Tibial nerve (tissue), 4 donors: ENCODE measurements around the gene GIPC2. TPM values are rescaled to one million over a fixed set of nuclear protein-coding genes. Genes with fewer than 3 reads are reported as not detected.

Experiments
- DNase-seq, 2 donors: peaks; one replicate each; pipeline ENCODE4 v3.0.0-alpha.2; 2019; ENCODE audit warnings: low spot score in 2 of 2
- H3K27ac ChIP-seq, 4 donors: fragments of 200-600 bp; sonication (generic) in 3 of 4; one replicate each; pipeline ENCODE4 v1.5.1; 2017 to 2019; ENCODE audit warnings: mild to moderate bottlenecking in 1 of 4
- H3K27me3 ChIP-seq, 2 donors: fragments of 200-600 bp; sonication (generic) in 1 of 2; one replicate each; pipeline versions ENCODE4 v1.5.1 to v1.6.0; 2017 to 2019
- H3K36me3 ChIP-seq, 3 donors: fragments of 200-600 bp; sonication (generic); one replicate each; pipeline ENCODE4 v1.5.1; 2018 to 2019
- H3K4me1 ChIP-seq, 4 donors: fragments of 200-600 bp; sonication (generic) in 3 of 4; one replicate each; pipeline ENCODE4 v1.5.1; 2017 to 2019
- H3K4me3 ChIP-seq, 4 donors: fragments of 200-600 bp; sonication (generic) in 3 of 4; one replicate each; pipeline ENCODE4 v1.5.1; 2017 to 2019; ENCODE audit warnings: mild to moderate bottlenecking in 1 of 4, moderate library complexity in 1 of 4
- H3K9me3 ChIP-seq, 4 donors: fragments of 200-600 bp; sonication (generic) in 3 of 4; one replicate each; pipeline ENCODE4 v1.5.1; 2017 to 2019
- EP300 ChIP-seq, 2 donors: sonication (generic); formaldehyde crosslinking; IDR thresholded peaks; one replicate each; pipeline ENCODE4 v1.6.1; 2017; ENCODE audit warnings: antibody characterized with exemption in 2 of 2, mild to moderate bottlenecking in 1 of 2
- POLR2A ChIP-seq, 2 donors: fragments of 450-650 bp; IDR thresholded peaks; one replicate each; pipeline ENCODE4 v1.6.1; 2017; ENCODE audit warnings: antibody characterized with exemption in 2 of 2, mild to moderate bottlenecking in 2 of 2, moderate library complexity in 2 of 2
- WGBS, 2 donors: methylation state at CpG; one replicate each; pipeline ENCODE4 v1.1.5; 2018; 5-methylcytosine and 5-hydroxymethylcytosine counted together
- total RNA-seq, 4 donors: library from RNA; depleted of rRNA; stranded (reverse); fragments of >200 nt; gene quantifications; one replicate each; pipeline ENCODE4 v1.1.0, GENCODE V29; 2016
- TF ChIP-seq, protein P1 (sequence below), 5 experiments: fragments of 200-600 bp in 3 of 5; fragments of 450-650 bp in 2 of 5; sonication (generic) in 3 of 5; IDR thresholded peaks; one replicate each; pipeline ENCODE4 v1.5.1; 2016 to 2019; ENCODE audit warnings: antibody characterized with exemption in 5 of 5, mild to moderate bottlenecking in 3 of 5, moderate library complexity in 2 of 5

The GIPC2 gene
- total RNA-seq, 4 donors from 2014 or later: 2.1 to 6.9 (median 3.7) TPM

GRCh38 chr1:78153092-78153736 is 107.4 kb downstream of the GIPC2 start:
- no peak for DNase-seq
- H3K4me3 ChIP-seq: no peak overlapping the region
- no peaks in the 10 kb centered on the region for H3K4me1 ChIP-seq
- no peak for TF ChIP-seq EP300 (IDR thresholded peaks at IDR 0.05)
- no peak for TF ChIP-seq POLR2A (IDR thresholded peaks at IDR 0.05)
- TF ChIP-seq, protein P1, sequence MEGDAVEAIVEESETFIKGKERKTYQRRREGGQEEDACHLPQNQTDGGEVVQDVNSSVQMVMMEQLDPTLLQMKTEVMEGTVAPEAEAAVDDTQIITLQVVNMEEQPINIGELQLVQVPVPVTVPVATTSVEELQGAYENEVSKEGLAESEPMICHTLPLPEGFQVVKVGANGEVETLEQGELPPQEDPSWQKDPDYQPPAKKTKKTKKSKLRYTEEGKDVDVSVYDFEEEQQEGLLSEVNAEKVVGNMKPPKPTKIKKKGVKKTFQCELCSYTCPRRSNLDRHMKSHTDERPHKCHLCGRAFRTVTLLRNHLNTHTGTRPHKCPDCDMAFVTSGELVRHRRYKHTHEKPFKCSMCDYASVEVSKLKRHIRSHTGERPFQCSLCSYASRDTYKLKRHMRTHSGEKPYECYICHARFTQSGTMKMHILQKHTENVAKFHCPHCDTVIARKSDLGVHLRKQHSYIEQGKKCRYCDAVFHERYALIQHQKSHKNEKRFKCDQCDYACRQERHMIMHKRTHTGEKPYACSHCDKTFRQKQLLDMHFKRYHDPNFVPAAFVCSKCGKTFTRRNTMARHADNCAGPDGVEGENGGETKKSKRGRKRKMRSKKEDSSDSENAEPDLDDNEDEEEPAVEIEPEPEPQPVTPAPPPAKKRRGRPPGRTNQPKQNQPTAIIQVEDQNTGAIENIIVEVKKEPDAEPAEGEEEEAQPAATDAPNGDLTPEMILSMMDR (IDR thresholded peaks at IDR 0.05): no peak
- H3K36me3 ChIP-seq: no peaks in the 10 kb centered on the region
- H3K9me3 ChIP-seq: no peaks in the 10 kb centered on the region
- WGBS, 2 donors: 61 to 65% methylated on average over 4 of the region's 4 CpGs
- no peak overlapping the region for H3K27ac ChIP-seq
- H3K27me3 ChIP-seq: no peaks in the 10 kb centered on the region

DNA sequence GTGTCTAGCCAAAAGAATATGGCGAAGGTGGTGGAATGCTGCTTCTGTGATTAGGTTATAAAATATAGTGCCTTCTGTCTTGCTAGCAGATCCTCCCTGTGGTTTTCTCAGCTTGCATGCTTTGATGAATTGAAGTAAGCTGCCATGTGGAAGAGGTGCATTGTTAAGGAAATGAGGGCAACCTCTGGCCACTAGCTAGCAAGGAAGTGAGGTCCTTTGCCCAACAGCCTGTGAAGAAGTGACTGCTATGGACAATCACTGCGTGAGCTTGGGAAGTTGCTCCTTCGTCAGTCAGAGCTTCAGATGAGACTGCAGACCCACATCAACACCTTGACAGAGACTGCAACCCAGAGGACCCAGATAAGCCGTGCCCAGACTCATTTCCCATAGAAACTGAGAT is 109.4 kb downstream of the GIPC2 start:
- WGBS, 2 donors: 80 to 86% methylated on average over 4 of the region's 4 CpGs
- DNase-seq: no peak
- TF ChIP-seq, protein P1 (IDR thresholded peaks at IDR 0.05): no peak
- TF ChIP-seq EP300 (IDR thresholded peaks at IDR 0.05) (no peak), POLR2A (IDR thresholded peaks at IDR 0.05) (no peak)

GRCh38 chr1:78156805-78157521 is 111.2 kb downstream of the GIPC2 start:
- TF ChIP-seq EP300 (IDR thresholded peaks at IDR 0.05) (no peak), POLR2A (IDR thresholded peaks at IDR 0.05) (no peak)
- TF ChIP-seq, protein P1 (IDR thresholded peaks at IDR 0.05): no peak
- Histone ChIP-seq H3K4me3 (no peak overlapping the region), H3K27me3 (no peaks in the 10 kb centered on the region), H3K4me1 (no peaks in the 10 kb centered on the region), H3K9me3 (no peaks in the 10 kb centered on the region), H3K36me3 (no peaks in the 10 kb centered on the region), H3K27ac (no peak overlapping the region)
- no peak for DNase-seq

More for the DNA sequence above, 109.4 kb downstream of the GIPC2 start:
- Histone ChIP-seq H3K27me3 (no peaks in the 10 kb centered on the region), H3K4me3 (no peak overlapping the region), H3K4me1 (no peaks in the 10 kb centered on the region), H3K9me3 (no peaks in the 10 kb centered on the region), H3K36me3 (no peaks in the 10 kb centered on the region), H3K27ac (no peak overlapping the region)

DNA sequence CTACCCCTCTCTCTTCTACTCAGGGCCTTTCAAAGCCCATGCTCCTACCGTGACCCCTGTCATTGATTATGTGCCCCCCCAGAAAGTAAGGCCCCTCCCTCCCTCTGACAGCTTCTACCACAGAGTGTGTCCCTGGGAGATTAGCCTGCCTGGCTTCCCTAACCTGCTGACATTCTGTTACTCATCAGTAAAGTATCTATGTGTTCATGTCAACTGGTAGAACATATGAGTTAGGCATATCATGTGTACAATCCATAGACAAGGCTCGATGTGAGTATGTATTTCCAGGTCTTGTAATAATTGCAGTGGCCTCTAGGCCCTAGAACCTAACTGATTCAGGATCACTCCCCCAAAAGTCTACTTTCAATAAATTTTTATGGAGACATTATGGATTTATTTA is 120.0 kb downstream of the GIPC2 start:
- H3K27ac ChIP-seq: no peak overlapping the region
- H3K4me1 ChIP-seq: no peaks in the 10 kb centered on the region
- H3K9me3 ChIP-seq: peaks cover 0 to 10% (median 0%) of the 10 kb centered on the region in 4 donors
- H3K4me3 ChIP-seq: no peak overlapping the region
- H3K36me3 ChIP-seq: no peaks in the 10 kb centered on the region
- 71 to 73% methylated on average over 2 of the region's 2 CpGs for WGBS, 2 donors
- H3K27me3 ChIP-seq: no peaks in the 10 kb centered on the region
- TF ChIP-seq EP300 (IDR thresholded peaks at IDR 0.05) (no peak), POLR2A (IDR thresholded peaks at IDR 0.05) (no peak)
- TF ChIP-seq, protein P1 (IDR thresholded peaks at IDR 0.05): no peak
- no peak for DNase-seq

GRCh38 chr1:78168306-78168705 is 122.5 kb downstream of the GIPC2 start:
- TF ChIP-seq EP300 (IDR thresholded peaks at IDR 0.05): no peak
- no peak for TF ChIP-seq POLR2A (IDR thresholded peaks at IDR 0.05)
- TF ChIP-seq, protein P1 (IDR thresholded peaks at IDR 0.05): no peak
- H3K4me1 ChIP-seq: no peaks in the 10 kb centered on the region
- no peak overlapping the region for H3K27ac ChIP-seq
- H3K36me3 ChIP-seq: no peaks in the 10 kb centered on the region
- H3K27me3 ChIP-seq: no peaks in the 10 kb centered on the region
- no peak overlapping the region for H3K4me3 ChIP-seq
- H3K9me3 ChIP-seq: peaks cover 0 to under 1% (median 0%) of the 10 kb centered on the region in 4 donors
- DNase-seq: no peak
